Astrocyte (in vitro differentiated cells and primary cell): ENCODE data around the gene CTDP1.

Source experiments
- CTCF ChIP-seq: IDR thresholded peaks from 2 replicates; pipeline ENCODE4 v1.5.1; 2011; ENCODE audit warnings: low read depth, mild to moderate bottlenecking, inconsistent platforms, low read length, moderate library complexity; ENCODE audit not compliant: insufficient read depth
- EZH2 ChIP-seq: IDR thresholded peaks from 2 replicates; pipeline ENCODE4 v1.6.1; 2012; ENCODE audit warnings: mild to moderate bottlenecking, low read length, inconsistent platforms; ENCODE audit not compliant: insufficient read depth

- TF ChIP-seq CTCF, result no peak
- no peak for TF ChIP-seq EZH2
These were observed 43.4 kb downstream of the CTDP1 start for GRCh38 chr18:79723036-79723435.
